GM12891 (cell line): ENCODE results near the gene LRRC56.

Experiments used
- POLR2A ChIP-seq: IDR thresholded peaks from 2 replicates; pipeline ENCODE4 v1.6.1; 2011; ENCODE audit warnings: low read depth, low read length, control low read depth
- POLR2AphosphoS5 ChIP-seq: IDR thresholded peaks from 2 replicates; pipeline ENCODE4 v1.6.1; 2011; ENCODE audit warnings: low read depth, low read length, control low read depth
- TAF1 ChIP-seq: IDR thresholded peaks from 2 replicates; pipeline ENCODE4 v1.6.1; 2011; ENCODE audit warnings: low read depth, low read length, control low read depth

DNA sequence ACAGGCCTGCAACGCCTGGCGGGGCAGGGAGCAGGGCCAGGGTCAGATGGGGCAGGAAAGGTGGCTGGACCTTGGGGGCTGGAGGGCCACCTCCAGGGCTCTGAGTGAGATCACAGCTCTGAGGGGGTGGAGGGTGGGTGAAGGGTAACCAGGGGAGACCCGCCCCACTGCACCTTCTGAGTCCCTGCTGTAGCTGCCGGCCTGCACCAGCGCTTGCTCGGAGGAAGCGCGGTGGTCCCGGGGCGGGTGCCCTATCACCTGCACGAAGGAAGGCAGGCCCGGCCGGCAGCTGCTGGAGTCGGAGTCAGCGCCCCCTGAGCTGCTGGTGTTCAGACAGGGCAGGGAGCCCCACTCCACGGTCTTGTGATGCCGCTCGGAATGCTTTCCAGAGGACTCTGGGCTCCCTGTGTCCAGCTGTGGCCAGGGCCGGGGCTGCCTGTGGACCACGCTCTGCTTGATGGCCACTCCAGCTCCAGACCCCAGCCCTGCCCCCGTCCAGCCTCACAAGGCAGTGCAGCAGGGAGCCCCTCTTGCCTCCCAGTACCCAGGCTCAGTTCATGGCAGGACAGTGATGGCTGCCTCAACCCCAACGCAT lies 19.4 kb downstream of the LRRC56 start:
- TF ChIP-seq POLR2A (no peak), TAF1 (no peak), POLR2AphosphoS5 (no peak)
